ENCODE results near the gene B4GALT1. TPM values are rescaled to one million over a fixed set of nuclear protein-coding genes. Genes with fewer than 3 reads are reported as not detected.

B4GALT1 gene
- total and polyA plus RNA-seq, 3 experiments from 2014 or later, result 38.0 to 41.6 (median 38.3) TPM

DNA sequence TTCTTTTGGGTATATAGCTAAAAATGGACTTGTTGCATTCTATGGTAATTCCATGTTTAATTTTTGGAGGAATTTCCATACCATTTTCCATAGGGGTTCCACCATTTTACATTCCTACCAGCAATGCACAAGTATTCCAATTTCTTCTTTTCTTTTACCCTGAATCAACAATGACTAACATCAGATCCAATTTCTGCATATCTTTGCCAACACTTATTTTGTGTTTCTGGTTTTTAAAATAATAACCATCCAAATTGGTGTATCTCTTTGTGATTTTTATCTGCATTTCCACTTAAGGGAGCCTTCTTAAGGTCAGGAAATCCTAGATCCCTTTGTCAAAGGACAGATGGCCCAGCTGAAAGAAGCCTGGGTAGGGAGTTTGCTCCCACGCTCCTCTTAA is 61.2 kb downstream of the B4GALT1 start:
- peaks cover 0 to 10% (median 4%) of the 10 kb centered on the region in 3 donors for H3K4me1 Mint-ChIP-seq
- H3K36me3 ChIP-seq (ENCODE audit: insufficient read depth, low read length), result no peaks in the 10 kb centered on the region
- ChIA-PET CTCF (interaction anchor here (0.9 to 1.4 kb wide), 2 partner anchors 52 to 120 kb away, joined by 3 read pairs; no protein-coding TSS in a partner anchor), POLR2A (no interaction called here)
- H3K27ac Mint-ChIP-seq, result no peak overlapping the region
- no peaks in the 10 kb centered on the region for H3K27me3 ChIP-seq (ENCODE audit: insufficient read depth, low read length, poor library complexity, severe bottlenecking)
- H3K4me3 Mint-ChIP-seq, result no peak overlapping the region
- H3K27ac ChIP-seq (ENCODE audit: low read depth, low read length), result no peak overlapping the region
- H3K27me3 Mint-ChIP-seq, result no peaks in the 10 kb centered on the region
- H3K4me3 ChIP-seq (ENCODE audit: low read length), result no peak overlapping the region
- DNase-seq, result no peak
- peaks cover 0 to 15% (median 5%) of the 10 kb centered on the region in 3 donors for H3K36me3 Mint-ChIP-seq
- no peaks in the 10 kb centered on the region for H3K4me1 ChIP-seq (ENCODE audit: insufficient read depth, low read length)
- no peaks in the 10 kb centered on the region for H3K9me3 ChIP-seq (ENCODE audit: low read length)
- H3K9me3 Mint-ChIP-seq, result no peaks in the 10 kb centered on the region

DNA sequence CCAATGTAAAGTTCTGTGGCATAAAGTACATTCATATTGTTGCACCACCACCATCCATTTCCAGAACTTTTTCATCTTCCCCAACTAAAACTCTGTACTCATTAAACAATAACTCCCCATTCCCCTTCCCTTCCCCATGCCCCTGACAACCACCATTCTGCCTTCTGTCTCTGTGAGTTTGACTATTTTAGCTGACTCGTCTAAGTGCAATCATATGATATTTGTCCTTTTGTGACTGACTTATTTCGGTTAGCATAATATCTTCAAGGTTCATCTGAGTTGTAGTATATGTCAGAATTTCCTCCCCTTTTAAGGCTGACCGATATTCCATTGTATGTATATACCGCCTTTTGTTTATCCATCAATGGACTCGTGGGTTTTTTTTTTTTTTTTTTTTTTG is 61.6 kb downstream of the B4GALT1 start:
- Histone ChIP-seq H3K27me3 (ENCODE audit: insufficient read depth, low read length, poor library complexity, severe bottlenecking) (no peaks in the 10 kb centered on the region), H3K27ac (ENCODE audit: low read depth, low read length) (no peak overlapping the region), H3K36me3 (ENCODE audit: insufficient read depth, low read length) (no peaks in the 10 kb centered on the region), H3K4me1 (ENCODE audit: insufficient read depth, low read length) (no peaks in the 10 kb centered on the region), H3K9me3 (ENCODE audit: low read length) (no peaks in the 10 kb centered on the region), H3K4me3 (ENCODE audit: low read length) (no peak overlapping the region)
- ChIA-PET CTCF (no interaction called here), POLR2A (no interaction called here)
- Mint-ChIP-seq H3K4me1 (peaks cover 0 to 8% (median 4%) of the 10 kb centered on the region in 3 donors), H3K9me3 (no peaks in the 10 kb centered on the region), H3K27me3 (no peaks in the 10 kb centered on the region), H3K4me3 (no peak overlapping the region), H3K27ac (peak overlapping the region in 1 of 8 donors; percentile 5), H3K36me3 (peaks cover 0 to 11% (median 5%) of the 10 kb centered on the region in 3 donors)
- DNase-seq, result no peak

DNA sequence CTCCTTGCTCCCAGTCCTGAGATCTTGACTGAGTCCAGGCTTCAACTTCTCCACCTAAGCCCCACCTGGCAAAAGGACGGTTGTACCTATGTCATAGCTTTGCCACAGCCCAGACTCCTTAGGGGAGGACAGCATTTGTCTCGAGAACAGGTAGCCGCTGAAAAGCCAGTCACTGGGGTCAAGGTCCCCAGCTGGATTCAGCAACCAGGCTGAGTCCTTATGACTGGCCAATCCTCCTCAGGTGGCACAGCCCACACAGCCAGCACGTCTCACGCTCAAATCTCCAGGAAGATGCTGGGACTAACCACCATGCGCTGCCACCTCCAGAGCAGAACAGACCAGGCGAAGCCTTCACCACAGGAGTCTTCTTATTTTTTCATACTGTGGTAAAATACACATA is 62.7 kb downstream of the B4GALT1 start:
- no peaks in the 10 kb centered on the region for H3K9me3 ChIP-seq (ENCODE audit: low read length)
- H3K9me3 Mint-ChIP-seq, result no peaks in the 10 kb centered on the region
- H3K27ac Mint-ChIP-seq, result peak overlapping the region in 7 of 8 donors; percentile 3 to 75 (median 22)
- H3K36me3 Mint-ChIP-seq, result peaks cover 0 to 2% (median 2%) of the 10 kb centered on the region in 3 donors
- no peak overlapping the region for H3K4me3 ChIP-seq (ENCODE audit: low read length)
- no peak overlapping the region for H3K4me3 Mint-ChIP-seq
- no peaks in the 10 kb centered on the region for H3K36me3 ChIP-seq (ENCODE audit: insufficient read depth, low read length)
- no peak for DNase-seq
- no peaks in the 10 kb centered on the region for H3K4me1 ChIP-seq (ENCODE audit: insufficient read depth, low read length)
- ChIA-PET CTCF (interaction anchor here (0.9 to 1.2 kb wide), 2 partner anchors 121 to 133 kb away, joined by 3 to 6 read pairs; no protein-coding TSS in a partner anchor), POLR2A (no interaction called here)
- H3K27ac ChIP-seq (ENCODE audit: low read depth, low read length), result no peak overlapping the region
- H3K27me3 ChIP-seq (ENCODE audit: insufficient read depth, low read length, poor library complexity, severe bottlenecking), result no peaks in the 10 kb centered on the region
- peaks cover 0 to 7% (median 4%) of the 10 kb centered on the region in 3 donors for H3K4me1 Mint-ChIP-seq
- no peaks in the 10 kb centered on the region for H3K27me3 Mint-ChIP-seq

DNA sequence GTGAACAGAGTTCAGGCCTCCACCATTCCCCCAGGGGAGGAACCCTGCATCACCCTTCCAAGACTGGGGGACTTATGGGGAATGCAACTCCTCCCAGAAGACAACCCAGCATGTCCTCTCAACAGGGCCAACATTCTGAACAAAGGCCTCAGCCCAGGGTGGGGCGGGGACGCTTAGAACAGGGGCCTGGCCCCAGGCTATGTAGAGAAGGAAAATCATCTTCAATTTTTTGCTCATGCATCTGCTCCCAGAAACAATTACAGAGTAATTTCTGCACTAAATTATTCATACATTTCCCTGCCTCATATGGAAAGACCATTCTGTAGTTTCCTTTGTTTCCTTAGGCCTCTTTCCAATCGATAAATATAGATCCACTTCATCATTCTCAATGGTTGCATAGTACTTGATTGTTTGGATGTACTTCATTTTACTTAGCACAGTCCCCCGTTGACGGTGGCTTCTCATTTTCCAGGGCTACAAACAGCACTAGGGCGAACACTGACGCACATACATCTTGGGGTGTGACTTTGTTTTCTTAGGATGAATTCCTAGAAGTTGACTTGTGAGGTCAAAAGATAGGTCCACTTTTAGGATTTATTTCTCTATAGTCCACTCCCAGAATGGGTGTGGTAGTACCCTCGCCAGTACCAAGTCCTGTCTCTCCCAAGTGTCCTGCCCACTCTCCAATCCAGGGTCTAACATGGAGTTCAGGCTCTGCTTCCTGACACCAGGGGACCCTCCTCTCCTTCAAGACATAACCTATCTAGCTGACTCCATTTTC is 63.4 kb downstream of the B4GALT1 start:
- ChIA-PET POLR2A (no interaction called here), CTCF (interaction anchor here (0.9 to 1.2 kb wide), 2 partner anchors 122 to 133 kb away, joined by 3 to 6 read pairs; no protein-coding TSS in a partner anchor)
- no peaks in the 10 kb centered on the region for H3K4me1 ChIP-seq (ENCODE audit: insufficient read depth, low read length)
- no peak for DNase-seq
- peak overlapping the region in 3 of 8 donors; percentile 20 to 87 (median 36) for H3K27ac Mint-ChIP-seq
- no peaks in the 10 kb centered on the region for H3K9me3 ChIP-seq (ENCODE audit: low read length)
- H3K4me3 Mint-ChIP-seq, result no peak overlapping the region
- peaks cover 0 to 7% (median 4%) of the 10 kb centered on the region in 3 donors for H3K4me1 Mint-ChIP-seq
- peaks cover 0 to 2% (median 2%) of the 10 kb centered on the region in 3 donors for H3K36me3 Mint-ChIP-seq
- no peaks in the 10 kb centered on the region for H3K36me3 ChIP-seq (ENCODE audit: insufficient read depth, low read length)
- H3K4me3 ChIP-seq (ENCODE audit: low read length), result no peak overlapping the region
- no peaks in the 10 kb centered on the region for H3K27me3 Mint-ChIP-seq
- H3K9me3 Mint-ChIP-seq, result no peaks in the 10 kb centered on the region
- no peak overlapping the region for H3K27ac ChIP-seq (ENCODE audit: low read depth, low read length)
- H3K27me3 ChIP-seq (ENCODE audit: insufficient read depth, low read length, poor library complexity, severe bottlenecking), result no peaks in the 10 kb centered on the region

DNA sequence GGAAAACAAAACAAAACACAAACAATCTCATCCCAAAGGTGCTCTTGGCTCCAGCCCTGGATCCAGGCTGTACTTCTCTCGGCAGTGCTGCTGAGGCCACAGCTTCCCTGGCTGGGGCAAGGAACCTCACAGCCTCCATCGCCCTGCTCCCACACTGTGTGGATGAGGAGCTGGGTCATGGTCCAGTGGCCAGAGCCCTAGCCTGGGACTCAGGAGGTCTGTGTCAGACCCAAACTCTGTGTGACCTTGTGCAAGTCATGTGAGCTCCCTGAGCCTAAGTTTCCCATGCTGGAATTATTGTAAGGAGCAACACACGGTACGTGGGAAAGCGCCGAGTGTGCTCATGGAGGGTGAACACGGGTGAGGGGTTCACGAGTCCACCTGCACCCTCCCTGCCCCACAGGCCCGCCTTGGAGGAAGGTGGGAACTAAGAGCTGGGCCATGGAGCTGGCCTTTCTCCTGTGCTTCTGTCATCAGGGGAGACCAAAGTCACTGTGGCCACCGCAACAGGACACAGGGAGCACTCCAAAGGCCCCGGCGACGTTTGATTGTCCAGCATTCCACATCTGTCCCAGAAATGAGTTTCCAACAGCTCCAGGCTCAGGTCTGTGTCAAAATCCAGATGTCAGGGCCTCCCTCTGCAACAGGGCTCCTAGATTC is 64.5 kb downstream of the B4GALT1 start:
- Histone ChIP-seq H3K4me3 (ENCODE audit: low read length) (no peak overlapping the region), H3K36me3 (ENCODE audit: insufficient read depth, low read length) (no peaks in the 10 kb centered on the region), H3K9me3 (ENCODE audit: low read length) (no peaks in the 10 kb centered on the region), H3K27ac (ENCODE audit: low read depth, low read length) (no peak overlapping the region), H3K27me3 (ENCODE audit: insufficient read depth, low read length, poor library complexity, severe bottlenecking) (no peaks in the 10 kb centered on the region), H3K4me1 (ENCODE audit: insufficient read depth, low read length) (no peaks in the 10 kb centered on the region)
- ChIA-PET POLR2A (no interaction called here), CTCF (interaction anchor here (0.6 kb wide), 1 partner anchor 46 kb away, joined by 3 read pairs; no protein-coding TSS in a partner anchor)
- Mint-ChIP-seq H3K27me3 (no peaks in the 10 kb centered on the region), H3K36me3 (peaks cover 0 to 2% (median 2%) of the 10 kb centered on the region in 3 donors), H3K27ac (peak overlapping the region in 2 of 8 donors; percentile 20 to 58), H3K9me3 (no peaks in the 10 kb centered on the region), H3K4me3 (no peak overlapping the region), H3K4me1 (peaks cover 0 to 5% (median 0%) of the 10 kb centered on the region in 3 donors)
- no peak for DNase-seq

DNA sequence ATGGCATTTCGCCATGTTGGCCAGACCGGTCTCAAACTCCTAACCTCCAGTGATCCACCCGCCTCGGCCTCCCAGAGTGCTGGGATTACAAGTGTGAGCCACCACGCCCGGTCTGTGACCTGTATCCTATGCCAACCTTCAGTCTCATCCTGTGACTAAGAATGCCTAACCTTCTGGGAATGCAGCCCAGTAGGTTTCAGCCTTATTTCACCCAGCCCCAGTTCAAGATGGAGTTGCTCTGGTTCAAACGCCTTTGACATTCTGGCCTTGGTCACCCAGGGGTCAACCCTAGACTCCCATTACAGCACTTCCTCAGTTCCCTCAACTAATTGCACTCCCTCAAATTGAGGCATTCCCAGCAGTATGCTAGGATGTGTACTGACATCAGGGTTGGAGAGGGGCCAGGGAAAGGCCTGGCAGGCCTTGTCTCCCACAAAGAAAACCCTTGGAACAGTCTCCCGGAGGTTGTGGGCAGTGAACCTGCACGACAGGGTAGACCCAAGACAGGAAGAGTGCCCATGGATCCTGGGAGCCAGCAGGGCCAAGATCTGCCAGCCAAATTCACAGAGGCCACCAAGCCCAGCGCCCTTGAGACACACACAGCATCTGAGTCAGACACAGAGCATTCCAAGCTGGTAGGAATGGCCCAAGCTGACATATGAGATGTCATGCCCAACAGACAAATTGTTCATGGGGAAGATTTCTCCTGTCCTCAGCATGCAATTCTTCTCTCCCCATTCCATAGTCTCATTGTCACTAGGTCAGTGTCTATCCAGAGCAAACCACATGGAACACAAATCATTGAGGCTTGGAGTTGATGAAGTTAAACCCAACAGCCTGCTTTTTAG is 65.8 kb downstream of the B4GALT1 start:
- peaks cover 0 to 2% (median 2%) of the 10 kb centered on the region in 3 donors for H3K36me3 Mint-ChIP-seq
- H3K27ac Mint-ChIP-seq, result peak overlapping the region in 3 of 8 donors; percentile 40 to 95 (median 42)
- H3K9me3 Mint-ChIP-seq, result no peaks in the 10 kb centered on the region
- peaks cover 0 to under 1% (median 0%) of the 10 kb centered on the region in 3 donors for H3K4me1 Mint-ChIP-seq
- peak overlapping the region in 1 of 7 donors; percentile 45 for H3K4me3 Mint-ChIP-seq
- Histone ChIP-seq H3K9me3 (ENCODE audit: low read length) (no peaks in the 10 kb centered on the region), H3K4me1 (ENCODE audit: insufficient read depth, low read length) (no peaks in the 10 kb centered on the region), H3K27me3 (ENCODE audit: insufficient read depth, low read length, poor library complexity, severe bottlenecking) (no peaks in the 10 kb centered on the region), H3K4me3 (ENCODE audit: low read length) (no peak overlapping the region), H3K36me3 (ENCODE audit: insufficient read depth, low read length) (no peaks in the 10 kb centered on the region), H3K27ac (ENCODE audit: low read depth, low read length) (no peak overlapping the region)
- POLR2A ChIA-PET, result no interaction called here
- CTCF ChIA-PET, result no interaction called here
- H3K27me3 Mint-ChIP-seq, result no peaks in the 10 kb centered on the region
- DNase-seq, result no peak

DNA sequence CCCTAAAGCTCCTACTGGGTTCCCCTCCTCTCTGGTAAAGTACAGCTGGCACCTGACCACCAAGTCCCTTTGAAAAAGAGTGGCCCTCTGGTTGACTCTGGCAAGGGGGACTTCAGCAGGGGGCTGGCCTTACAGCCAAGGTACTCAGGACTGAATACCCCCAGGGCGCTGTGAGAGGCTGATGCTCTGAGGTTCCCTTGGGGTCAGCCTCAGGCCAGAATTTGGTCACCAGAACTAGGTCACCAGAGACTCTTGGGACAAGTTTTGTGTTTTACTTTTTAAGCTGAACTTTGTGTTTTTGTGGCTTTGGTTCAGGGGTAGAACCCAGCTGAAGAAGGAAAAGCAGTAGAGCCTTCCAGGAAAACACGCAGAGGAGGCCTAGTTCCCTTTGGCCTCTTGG is 67.4 kb downstream of the B4GALT1 start:
- Mint-ChIP-seq H3K9me3 (no peaks in the 10 kb centered on the region), H3K36me3 (peaks cover 0 to 2% (median 2%) of the 10 kb centered on the region in 3 donors), H3K4me1 (no peaks in the 10 kb centered on the region), H3K4me3 (no peak overlapping the region), H3K27ac (no peak overlapping the region), H3K27me3 (no peaks in the 10 kb centered on the region)
- CTCF ChIA-PET, result no interaction called here
- Histone ChIP-seq H3K36me3 (ENCODE audit: insufficient read depth, low read length) (no peaks in the 10 kb centered on the region), H3K4me1 (ENCODE audit: insufficient read depth, low read length) (no peaks in the 10 kb centered on the region), H3K4me3 (ENCODE audit: low read length) (no peak overlapping the region), H3K27ac (ENCODE audit: low read depth, low read length) (no peak overlapping the region), H3K9me3 (ENCODE audit: low read length) (no peaks in the 10 kb centered on the region), H3K27me3 (ENCODE audit: insufficient read depth, low read length, poor library complexity, severe bottlenecking) (no peaks in the 10 kb centered on the region)
- POLR2A ChIA-PET, result no interaction called here
- DNase-seq, result no peak
